Daoy (cell line): ENCODE data around the gene TP53. TPM values are rescaled to one million over a fixed set of nuclear protein-coding genes. Genes with fewer than 3 reads are reported as not detected.

Experiments used
- DNase-seq: peaks from one replicate; pipeline ENCODE4 v3.0.0-alpha.2; 2015; ENCODE audit warnings: low read depth
- total RNA-seq: library from RNA; depleted of rRNA; stranded (reverse); fragments of >200 nt; shearing (Covaris generic); gene quantifications from 2 replicates; pipeline ENCODE4 v1.2.3, GENCODE V29; 2014

TP53 gene
- total RNA-seq, 1 experiment from 2014 or later, result 70.9 TPM

- no peak for DNase-seq
Observed at GRCh38 chr17:7707446-7707845, 20.2 kb upstream of the TP53 start.

DNA sequence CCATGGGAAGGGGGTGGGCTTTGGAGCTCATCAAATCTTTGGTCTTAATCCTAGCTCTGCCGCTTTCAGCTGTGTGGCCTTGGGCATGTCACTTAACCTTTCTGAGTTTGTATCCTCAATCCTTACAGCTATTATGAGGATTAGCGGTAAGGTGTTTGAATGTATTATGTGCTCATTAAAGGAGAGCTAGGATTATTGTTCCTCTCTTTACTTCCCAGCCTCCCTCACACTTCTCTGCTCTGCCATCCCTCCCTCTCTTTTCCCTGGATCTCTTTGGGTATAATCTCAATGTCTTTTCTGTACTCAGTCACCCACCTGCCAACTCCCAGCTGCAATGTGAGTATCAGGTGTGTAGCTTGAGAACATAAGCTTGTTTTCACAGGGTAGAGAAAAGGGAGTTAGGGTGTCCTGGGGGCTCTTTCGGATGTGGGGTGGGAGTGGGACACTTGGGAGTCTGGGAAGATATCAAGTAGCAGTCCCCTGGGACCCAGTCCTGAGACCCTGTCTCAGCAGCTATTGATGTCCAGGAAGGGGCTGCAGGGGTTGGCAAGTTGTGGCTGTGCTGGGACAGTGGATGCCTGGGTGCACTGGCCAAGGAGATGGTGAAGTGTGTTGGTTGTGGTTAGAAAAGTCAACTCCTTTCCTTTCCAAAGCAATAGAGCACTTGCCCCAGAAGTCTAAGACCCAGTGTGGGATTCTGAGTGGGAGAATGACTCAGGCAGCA lies 19.5 kb upstream of the TP53 start:
- no peak for DNase-seq

GRCh38 chr17:7705269-7706255 lies 18.3 kb upstream of the TP53 start:
- DNase-seq, result no peak

- DNase-seq, result peak; percentile 76
Observed at GRCh38 chr17:7704601-7705268, 17.4 kb upstream of the TP53 start, which contains the start of gene EFNB3. Gene EFNB3, plus strand, starts transcription at chr17:7705202. Its CDS starts 397 bp downstream, at chr17:7705599.

DNA sequence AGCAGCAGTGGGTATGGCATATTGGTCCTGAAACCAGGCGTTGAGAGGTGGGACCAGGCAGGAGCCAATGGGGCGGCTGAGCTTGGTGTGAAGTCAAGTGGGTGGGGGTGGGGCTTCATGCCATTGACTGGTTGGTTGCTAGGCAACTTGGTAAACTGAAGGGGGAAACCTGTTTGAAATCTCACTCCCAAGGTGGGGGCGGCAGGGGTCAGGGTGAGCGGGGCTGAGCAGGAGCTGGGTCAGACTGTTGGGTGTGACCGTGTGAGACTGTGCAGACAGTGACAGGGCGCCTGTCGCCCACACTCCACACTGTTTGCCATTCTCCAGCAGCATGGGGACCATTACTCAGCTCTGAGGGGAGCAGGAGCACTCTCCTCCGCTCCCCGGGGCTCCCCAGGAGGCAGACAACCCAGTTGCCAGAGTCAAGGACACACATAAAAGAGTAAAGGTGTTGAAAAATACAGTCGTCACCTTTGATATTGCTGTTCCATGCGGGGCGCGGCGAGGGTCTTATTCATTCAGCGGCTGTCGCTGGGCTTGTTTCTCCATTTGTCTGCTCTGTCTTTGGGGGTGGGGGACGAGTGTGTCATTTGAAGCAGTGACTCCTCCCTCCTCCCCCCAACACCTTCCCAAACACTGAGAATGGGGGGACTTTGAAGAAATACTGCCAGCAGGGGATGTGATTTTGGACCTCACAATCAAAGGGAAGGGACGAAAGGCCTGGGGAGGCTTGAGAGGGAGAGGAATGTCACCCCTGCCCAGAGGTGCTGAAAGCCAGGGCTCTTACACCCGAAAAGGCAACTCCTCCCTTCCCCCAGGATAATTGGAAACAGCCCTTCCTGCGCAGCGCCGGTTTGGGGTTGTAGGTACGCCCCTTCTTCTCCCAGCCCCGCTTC lies 16.5 kb upstream of the TP53 start:
- peak; percentile 82 for DNase-seq

GRCh38 chr17:7702776-7703175 lies 15.5 kb upstream of the TP53 start:
- no peak for DNase-seq

GRCh38 chr17:7701681-7702080 lies 14.4 kb upstream of the TP53 start:
- no peak for DNase-seq

GRCh38 chr17:7700510-7700909 lies 13.2 kb upstream of the TP53 start:
- no peak for DNase-seq

GRCh38 chr17:7697828-7698588 lies 10.7 kb upstream of the TP53 start:
- no peak for DNase-seq

DNA sequence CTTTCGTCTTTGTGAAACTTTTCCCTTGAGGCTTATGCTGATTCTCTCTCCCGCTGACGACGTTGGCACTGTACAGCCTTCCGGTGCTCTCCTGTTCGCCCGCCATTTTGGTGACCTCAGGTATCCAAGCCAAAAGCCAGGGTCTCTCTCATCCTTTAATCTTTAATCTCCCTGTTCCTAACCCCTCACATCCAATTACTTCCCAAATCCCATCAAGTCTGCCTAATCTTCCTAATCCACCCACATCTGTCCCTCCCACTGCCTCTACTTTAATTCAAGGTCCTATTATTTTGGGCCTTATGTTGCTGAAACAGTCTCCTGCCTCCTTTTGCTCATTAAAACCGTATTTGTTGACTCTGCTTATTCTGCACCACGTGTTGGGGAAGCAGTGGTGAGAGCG lies 8.3 kb upstream of the TP53 start:
- DNase-seq, result no peak

GRCh38 chr17:7688808-7689316 lies 1.6 kb upstream of the TP53 start:
- DNase-seq, result no peak

GRCh38 chr17:7687908-7688807 lies 868 bp upstream of the TP53 start, which contains the start of gene WRAP53:
Gene WRAP53, plus strand, starts transcription at chr17:7688477. Its CDS starts 172 bp downstream, at chr17:7688649.
- DNase-seq, result peak; percentile 99

- peak; percentile 83 for DNase-seq
Observed at GRCh38 chr17:7686222-7687071, 843 bp downstream of the TP53 start.

- DNase-seq, result peak; percentile 94
Observed at GRCh38 chr17:7685533-7686221, 1.6 kb downstream of the TP53 start.

DNA sequence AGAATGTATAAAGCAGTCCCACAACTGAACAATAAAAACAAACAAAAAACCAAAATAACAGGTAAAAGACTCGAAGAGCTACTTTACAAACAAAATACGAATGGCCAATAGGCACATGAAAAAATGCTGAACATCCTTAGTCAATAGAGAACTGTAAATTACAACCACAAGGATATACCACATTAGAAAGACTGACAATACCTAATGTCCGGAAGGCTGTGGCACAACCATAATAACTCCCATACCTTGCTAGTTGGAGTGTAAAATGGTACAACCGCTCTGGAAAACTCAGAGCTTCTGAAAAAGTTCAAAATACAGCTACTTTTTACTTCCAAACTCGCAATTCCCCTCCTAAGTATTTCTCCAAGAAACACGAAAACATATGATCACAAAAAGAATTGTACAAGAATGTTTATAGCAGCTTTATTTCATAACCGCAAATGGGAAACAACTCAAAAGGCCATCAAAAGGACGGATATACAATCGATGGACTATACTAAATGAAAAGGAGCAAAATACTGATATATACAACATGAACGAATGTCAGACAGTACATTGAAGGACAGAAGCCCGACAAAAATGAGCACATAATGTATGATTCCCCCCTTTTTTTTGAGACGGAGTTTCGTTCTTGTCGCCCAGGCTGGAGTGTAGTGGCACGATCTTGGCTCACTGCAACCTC lies 2.3 kb downstream of the TP53 start:
- no peak for DNase-seq

DNA sequence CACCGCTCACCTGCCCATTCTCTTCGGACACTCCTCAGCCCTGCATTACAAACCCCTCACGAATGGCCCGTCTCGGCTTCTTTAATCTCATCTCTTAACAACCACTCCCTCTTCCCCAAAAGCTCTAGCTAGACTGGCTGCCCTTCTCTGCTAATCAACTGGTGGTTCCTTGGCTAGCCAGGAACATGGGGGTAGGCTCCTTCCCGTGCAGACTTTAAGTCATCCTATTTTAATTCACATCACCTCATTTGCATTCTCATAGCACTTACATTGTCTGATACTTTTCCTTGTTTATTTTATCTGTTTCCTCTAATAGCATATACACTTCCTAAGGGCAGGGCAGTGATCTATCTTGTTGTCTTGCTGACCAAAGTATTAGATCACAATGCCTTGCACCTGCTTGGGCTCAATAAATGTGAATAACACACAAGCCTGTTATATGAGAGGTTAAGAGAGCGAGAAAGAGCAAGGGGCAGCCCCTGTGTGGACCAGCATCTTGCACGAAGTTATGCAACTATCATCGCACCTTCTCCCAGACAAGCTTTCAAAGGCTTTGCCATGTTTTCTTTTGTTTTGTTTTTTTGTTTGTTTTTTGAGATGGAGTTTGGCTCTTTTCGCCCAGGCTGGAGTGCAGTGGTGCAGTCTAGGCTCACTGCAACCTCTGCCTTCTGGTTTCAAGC lies 9.8 kb downstream of the TP53 start:
- DNase-seq, result no peak
